HL-60 (cell line): ENCODE data around the gene LGALS9B.
"Not testable (repeated sequence)": the region's sequence is repeated elsewhere in the genome, so short reads cannot be mapped to it uniquely, and the experiment has no call there.

Experiments
- DNase-seq, 2 experiments: peaks; one replicate each; pipeline ENCODE4 v3.0.0-alpha.2; 2010 to 2020; ENCODE audit warnings: low read depth in 1 of 2, low spot score in 1 of 2
- H3K27ac ChIP-seq: fragments of 250-450 bp; sonication (Bioruptor Pico); replicated peaks from 2 replicates; pipeline ENCODE4 v1.5.1; 2020; ENCODE audit warnings: mild to moderate bottlenecking, moderate library complexity
- H3K27me3 ChIP-seq: fragments of 250-450 bp; sonication (Bioruptor Pico); 2 replicates; pipeline ENCODE4 v1.5.1; 2021; ENCODE audit warnings: mild to moderate bottlenecking, moderate library complexity; ENCODE audit not compliant: insufficient read depth, poor library complexity, severe bottlenecking
- H3K4me3 ChIP-seq: replicated peaks from 2 replicates; pipeline ENCODE4 v1.5.1; 2011; ENCODE audit warnings: mild to moderate bottlenecking, control low read depth, low read length; ENCODE audit not compliant: insufficient read depth

LGALS9B gene

DNA sequence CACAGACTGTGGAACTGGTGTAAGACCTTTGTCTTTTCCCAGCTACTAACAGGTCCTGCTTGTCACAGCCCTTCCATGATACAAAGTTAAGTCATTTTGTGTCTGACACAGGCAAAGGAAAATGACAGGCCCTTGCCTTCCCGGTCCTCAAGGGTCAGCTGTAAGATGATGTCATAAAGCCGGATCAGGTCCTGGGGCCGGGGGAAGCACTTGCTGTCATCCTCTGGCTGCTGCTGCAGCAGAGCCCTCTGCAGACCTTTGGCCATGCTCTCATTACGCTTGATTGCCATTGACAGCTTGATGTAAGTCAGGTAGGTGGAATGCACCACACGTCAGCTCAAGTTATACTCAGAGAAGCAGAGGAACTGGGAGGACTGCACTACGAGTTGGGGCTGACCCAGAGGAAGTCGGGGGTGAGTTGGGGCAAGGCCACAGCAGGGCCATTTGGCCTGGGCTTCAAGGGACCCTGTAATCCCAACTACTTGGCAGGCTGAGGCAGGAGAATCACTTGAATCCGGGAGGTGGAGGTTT, 50.9 kb downstream of the LGALS9B start:
- H3K27me3 ChIP-seq, H3K4me3 ChIP-seq, DNase-seq, H3K27ac ChIP-seq: not testable (repeated sequence)

- H3K4me3 ChIP-seq, H3K27ac ChIP-seq, H3K27me3 ChIP-seq, DNase-seq: not testable (repeated sequence)
These were observed 51.9 kb downstream of the LGALS9B start for GRCh38 chr17:20415479-20415878.

GRCh38 chr17:20401306-20402022, 65.9 kb downstream of the LGALS9B start:
- not testable (repeated sequence) for DNase-seq, H3K4me3 ChIP-seq, H3K27ac ChIP-seq, H3K27me3 ChIP-seq

- not testable (repeated sequence) for H3K27me3 ChIP-seq, DNase-seq, H3K4me3 ChIP-seq, H3K27ac ChIP-seq
These were observed 66.6 kb downstream of the LGALS9B start for GRCh38 chr17:20400559-20401305.
